H7 (cell line): ENCODE measurements around the gene GHITM. TPM values are rescaled to one million over a fixed set of nuclear protein-coding genes. Genes with fewer than 3 reads are reported as not detected.
A peak's percentile ranks its signal among the peaks of the same experiment; 100 is the strongest.
"Not testable (repeated sequence)": the region's sequence is repeated elsewhere in the genome, so short reads cannot be mapped to it uniquely, and the experiment has no call there.

Experiments used
- DNase-seq: peaks from one replicate; pipeline ENCODE4 v3.0.0; 2012
- H3K27me3 ChIP-seq: 2 replicates; pipeline ENCODE4 v1.6.0; 2011; ENCODE audit warnings: mild to moderate bottlenecking, low read length; ENCODE audit not compliant: control insufficient read depth, insufficient read depth
- H3K36me3 ChIP-seq: replicated peaks from 2 replicates; pipeline ENCODE4 v1.5.1; 2011; ENCODE audit warnings: low read length; ENCODE audit not compliant: control insufficient read depth, insufficient read depth
- H3K4me3 ChIP-seq: 2 replicates; pipeline ENCODE4 v1.5.1; 2011; ENCODE audit warnings: low read depth, mild to moderate bottlenecking, control low read depth, low read length, moderate library complexity; ENCODE audit not compliant: insufficient read depth
- total RNA-seq: library from RNA; depleted of rRNA; stranded (reverse); fragments of >200 nt; shearing (Covaris generic); gene quantifications from 2 replicates; pipeline ENCODE4 v1.2.3, GENCODE V29; 2014

Gene GHITM
- total RNA-seq, 1 experiment from 2014 or later = 165 TPM

DNA sequence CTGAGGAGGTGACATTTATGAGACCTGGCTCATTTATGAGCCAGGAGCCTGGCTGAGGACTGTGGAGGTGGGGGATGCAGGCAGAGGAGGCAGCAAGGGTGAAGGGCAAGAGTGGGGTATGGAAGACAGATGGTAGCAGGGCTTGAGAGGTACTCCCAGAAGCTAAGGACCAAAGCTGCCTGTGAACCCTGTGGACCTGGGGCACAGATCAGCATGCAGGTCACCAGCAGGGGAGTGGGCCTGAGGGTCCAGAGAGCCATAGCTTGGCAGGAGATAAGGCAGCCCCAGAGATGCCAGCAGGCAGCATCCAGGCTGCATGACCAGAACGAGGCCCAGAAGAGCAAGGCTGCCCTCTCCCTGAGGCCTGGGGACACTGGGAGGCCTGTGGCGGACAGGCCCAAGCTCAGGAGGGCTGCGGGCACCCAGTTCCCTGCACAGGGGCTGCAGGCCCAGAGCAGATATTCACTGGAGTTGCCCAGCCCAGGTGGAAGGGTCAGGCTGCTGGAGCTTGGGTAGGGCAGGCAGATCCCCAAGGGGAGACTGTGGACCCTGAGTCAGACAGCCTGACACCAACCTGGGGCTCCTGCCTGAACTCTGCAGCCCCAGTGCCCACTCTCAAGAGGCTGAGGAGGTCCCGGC lies 37.6 kb downstream of the GHITM start:
- no peak for DNase-seq
- no peaks in the 10 kb centered on the region for H3K27me3 ChIP-seq
- H3K36me3 ChIP-seq = no peaks in the 10 kb centered on the region
- no peak overlapping the region for H3K4me3 ChIP-seq

DNA sequence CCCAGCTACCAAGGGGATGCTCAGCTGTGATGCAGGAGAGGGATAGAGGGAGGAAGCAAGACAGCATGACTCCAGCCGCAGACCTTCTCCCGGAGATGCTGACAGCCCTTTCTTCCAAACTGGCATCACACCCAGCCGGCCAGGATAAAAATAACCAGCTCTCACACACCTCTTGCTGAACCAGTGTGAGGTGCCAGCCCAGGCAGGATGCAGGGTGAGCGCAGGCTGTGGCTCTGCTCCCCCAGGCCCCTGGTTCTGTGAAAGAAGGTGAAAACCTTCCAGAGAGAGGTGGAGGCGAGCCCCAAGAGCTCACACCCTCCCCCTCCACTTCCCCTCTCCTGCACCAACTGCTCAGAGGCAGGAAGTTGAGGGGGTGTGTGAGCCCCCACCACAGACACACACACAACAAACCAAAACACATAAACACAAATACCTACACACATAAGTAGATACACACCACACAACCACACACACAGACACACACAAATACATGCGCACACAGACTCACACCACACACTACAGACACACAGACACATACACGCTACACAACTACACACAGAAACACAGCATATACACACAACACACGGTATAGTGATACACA lies 38.3 kb downstream of the GHITM start:
- Histone ChIP-seq H3K27me3 (no peaks in the 10 kb centered on the region), H3K36me3 (no peaks in the 10 kb centered on the region)
- no peak for DNase-seq

DNA sequence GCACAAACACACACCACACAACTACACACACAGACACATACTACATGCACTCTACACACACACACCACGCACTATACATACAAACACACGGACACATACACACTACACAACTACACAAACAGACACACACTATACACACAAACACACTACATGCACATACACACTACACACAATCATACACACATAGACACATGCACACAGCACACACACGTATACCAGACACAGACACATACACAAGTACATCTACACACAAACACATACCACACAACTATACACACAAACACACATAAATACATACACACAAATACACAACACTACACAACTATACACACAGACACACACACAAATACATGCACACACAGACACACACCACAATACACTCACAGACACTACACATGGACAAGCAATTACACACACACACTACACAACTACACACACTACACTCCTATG lies 38.9 kb downstream of the GHITM start:
- DNase-seq = no peak
- H3K4me3 ChIP-seq = no peak overlapping the region
- H3K36me3 ChIP-seq = no peaks in the 10 kb centered on the region
- H3K27me3 ChIP-seq = no peaks in the 10 kb centered on the region

More for the DNA sequence above, 38.3 kb downstream of the GHITM start:
- no peak overlapping the region for H3K4me3 ChIP-seq

DNA sequence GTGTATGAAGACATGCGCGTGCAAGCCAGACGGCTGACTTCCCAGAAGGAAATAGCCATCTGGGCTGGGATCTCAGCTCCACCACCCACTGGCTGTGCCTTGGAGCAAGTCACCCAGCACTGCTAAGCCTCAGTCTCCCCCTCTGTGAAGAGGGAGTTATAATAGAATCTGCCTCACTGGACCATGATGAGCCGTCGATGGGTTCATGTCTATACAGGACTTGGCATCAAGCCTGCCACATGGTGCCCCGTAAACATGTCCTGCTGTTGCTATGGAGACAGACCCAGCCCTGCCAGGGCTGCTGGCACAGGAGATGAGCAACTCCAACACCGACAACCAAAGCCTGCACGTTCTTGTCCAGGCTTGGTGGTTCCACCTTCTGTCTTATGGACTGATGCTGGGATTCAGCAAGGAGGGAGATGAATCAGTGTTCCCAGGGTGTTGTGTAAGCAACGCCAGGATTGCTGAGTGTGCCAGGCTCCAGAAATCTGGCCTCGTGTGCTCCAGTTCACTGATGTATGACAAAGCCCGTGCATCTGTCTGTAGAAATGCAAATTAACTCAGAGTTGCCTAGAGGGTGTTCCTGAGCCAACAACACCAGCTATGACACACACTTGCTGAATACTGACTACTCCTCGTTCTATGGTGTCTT lies 39.9 kb downstream of the GHITM start:
- Histone ChIP-seq H3K27me3 (no peaks in the 10 kb centered on the region), H3K36me3 (no peaks in the 10 kb centered on the region), H3K4me3 (no peak overlapping the region)
- no peak for DNase-seq

DNA sequence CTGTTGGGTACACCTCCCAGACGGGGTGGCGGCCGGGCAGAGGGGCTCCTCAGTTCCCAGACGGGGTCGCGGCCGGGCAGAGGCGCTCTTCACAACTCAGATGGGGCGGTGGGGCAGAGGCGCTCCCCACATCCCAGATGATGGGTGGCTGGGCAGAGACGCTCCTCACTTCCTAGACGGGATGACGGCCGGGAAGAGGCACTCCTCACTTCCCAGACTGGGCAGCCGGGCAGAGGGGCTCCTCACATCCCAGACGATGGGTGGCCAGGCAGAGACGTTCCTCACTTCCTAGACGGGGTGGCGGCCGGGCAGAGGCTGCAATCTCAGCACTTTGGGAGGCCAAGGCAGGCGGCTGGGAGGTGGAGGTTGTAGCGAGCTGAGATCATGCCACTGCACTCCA lies 41.1 kb downstream of the GHITM start:
- H3K4me3 ChIP-seq, DNase-seq: not testable (repeated sequence)

DNA sequence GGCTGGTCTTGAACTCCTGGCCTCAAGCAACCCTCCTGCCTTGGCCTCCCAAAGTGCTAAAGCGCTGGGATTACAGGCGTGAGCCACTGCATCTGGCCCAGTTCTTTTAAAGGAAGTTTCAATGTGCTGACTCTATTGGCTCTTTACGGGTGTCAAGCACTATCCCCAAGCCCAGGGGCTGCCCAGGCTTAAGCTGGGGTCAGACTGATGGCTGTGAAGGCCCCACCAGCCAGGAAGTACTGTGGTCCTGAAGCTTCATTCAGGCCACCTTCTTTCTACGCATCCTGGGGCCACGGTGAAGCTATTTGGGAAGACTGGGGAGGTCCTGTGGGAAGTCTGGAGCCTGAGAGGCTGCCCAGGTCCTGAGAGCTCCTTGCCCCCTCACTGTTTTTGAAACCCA lies 42.3 kb downstream of the GHITM start:
- DNase-seq = no peak
- no peaks in the 10 kb centered on the region for H3K36me3 ChIP-seq
- H3K27me3 ChIP-seq = no peaks in the 10 kb centered on the region
- H3K4me3 ChIP-seq = no peak overlapping the region

More for the DNA sequence above, 41.1 kb downstream of the GHITM start:
- not testable (repeated sequence) for H3K36me3 ChIP-seq, H3K27me3 ChIP-seq

DNA sequence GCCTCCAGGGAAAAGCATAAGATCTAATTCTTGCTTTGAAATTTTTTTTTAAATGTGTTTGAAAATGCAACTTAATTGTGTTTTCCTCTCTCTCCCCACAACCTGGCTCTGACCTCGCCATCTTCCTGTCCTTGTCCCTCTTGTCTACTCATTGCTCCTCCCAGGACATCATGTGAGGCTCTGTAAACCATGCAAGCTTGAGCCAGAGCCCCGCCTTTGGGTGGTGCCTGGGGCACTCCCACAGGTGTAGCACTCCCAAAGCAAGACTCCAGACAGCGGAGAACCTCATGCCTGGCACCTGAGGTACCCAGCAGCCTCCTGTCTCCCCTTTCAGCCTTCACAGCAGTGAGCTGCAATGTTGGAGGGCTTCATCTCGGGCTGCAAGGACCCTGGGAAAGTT lies 45.2 kb downstream of the GHITM start:
- no peak for DNase-seq
- H3K36me3 ChIP-seq = no peaks in the 10 kb centered on the region
- H3K4me3 ChIP-seq = no peak overlapping the region
- H3K27me3 ChIP-seq = no peaks in the 10 kb centered on the region

DNA sequence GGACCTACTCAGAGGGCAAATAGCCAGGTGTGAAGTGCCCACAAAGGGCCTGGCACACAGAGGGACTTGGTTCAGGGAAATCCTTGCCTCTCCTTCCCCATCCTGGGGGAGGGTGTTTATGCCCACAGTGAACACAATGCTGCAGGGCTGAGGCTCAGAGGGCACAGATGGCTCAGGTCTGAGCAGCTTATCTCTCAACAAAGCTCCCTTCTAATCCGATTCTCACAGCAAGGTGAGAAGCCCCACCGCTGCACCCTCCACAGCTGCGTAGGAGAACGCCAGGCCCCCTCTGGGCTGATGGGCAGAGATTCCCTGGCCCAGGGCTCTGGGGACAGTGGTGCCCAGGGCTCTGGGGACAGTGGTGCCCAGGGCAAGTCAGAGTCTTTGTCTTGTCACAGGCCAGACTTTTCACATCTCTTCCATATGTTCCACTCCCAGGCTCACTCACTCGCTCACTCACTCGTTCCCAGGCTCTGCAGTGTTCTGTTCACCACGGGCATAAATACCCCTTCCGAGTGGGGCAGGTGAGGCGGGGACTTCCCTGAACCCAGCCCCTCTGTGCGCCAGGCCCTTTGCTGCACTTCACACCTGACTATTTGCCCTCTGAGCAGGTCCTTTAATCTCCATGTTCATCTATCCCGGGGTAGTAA lies 46.3 kb downstream of the GHITM start:
- Histone ChIP-seq H3K4me3 (no peak overlapping the region), H3K36me3 (no peaks in the 10 kb centered on the region), H3K27me3 (no peaks in the 10 kb centered on the region)
- no peak for DNase-seq

DNA sequence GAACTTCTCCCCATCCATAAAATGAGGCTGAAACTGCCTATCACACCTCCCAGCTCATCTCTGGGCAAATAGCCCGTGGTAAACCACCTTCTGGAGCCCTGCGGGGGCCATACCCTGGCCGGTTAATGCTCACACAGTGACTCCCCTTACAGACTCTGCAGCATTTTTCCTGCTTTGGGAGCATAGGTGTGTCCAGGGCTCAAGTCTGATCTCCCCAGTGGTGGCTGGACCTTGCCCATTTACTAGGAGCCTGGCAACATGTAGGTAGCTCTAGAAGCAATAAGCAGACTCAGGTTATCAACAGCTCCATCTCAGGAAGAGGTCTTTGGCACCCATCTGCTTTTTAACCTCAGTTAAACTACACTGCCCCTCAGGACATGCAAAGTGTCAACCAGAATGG lies 49.5 kb downstream of the GHITM start:
- Histone ChIP-seq H3K4me3 (no peak overlapping the region), H3K27me3 (peaks cover 10% of the 10 kb centered on the region), H3K36me3 (no peaks in the 10 kb centered on the region)
- DNase-seq = no peak

DNA sequence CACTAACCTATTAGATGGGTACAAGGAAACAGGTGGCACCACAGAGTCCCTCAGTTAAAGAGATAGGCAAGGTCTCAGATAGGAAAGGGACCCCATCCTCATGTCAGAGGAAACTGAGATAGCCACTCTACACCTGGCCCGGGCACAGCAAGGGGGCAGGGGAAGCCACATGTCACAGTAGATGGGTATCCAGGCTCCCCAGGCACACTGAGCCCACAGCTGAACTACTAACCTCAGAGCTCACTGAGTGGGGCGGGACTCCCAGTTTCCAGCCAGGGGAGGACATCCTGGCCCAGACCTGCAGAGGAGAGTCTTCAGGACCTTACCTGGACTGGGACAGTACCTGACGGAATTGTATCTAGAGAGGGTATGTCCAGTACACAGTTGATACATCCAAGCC lies 51.3 kb downstream of the GHITM start:
- Histone ChIP-seq H3K36me3 (no peaks in the 10 kb centered on the region), H3K27me3 (peaks cover 27% of the 10 kb centered on the region), H3K4me3 (no peak overlapping the region)
- no peak for DNase-seq

DNA sequence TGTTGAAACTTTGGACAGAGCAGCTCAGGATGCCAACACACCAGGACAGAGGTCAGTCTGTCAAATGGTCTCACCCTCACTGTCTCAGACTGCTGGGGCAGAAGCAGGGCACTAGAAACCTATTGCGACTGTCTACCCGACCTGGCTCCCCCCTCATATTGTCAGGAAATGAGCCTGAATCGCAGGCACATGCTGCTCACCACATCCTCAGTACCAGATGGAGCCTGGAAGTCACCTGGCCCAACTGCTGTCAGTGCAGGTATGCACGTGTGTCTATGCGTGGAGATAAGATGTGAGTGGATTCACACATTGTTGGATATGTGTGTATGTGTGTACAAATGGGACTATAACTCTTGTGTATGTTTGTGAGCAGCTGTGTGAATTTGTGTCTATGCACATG lies 51.8 kb downstream of the GHITM start:
- H3K27me3 ChIP-seq = peaks cover 32% of the 10 kb centered on the region

DNA sequence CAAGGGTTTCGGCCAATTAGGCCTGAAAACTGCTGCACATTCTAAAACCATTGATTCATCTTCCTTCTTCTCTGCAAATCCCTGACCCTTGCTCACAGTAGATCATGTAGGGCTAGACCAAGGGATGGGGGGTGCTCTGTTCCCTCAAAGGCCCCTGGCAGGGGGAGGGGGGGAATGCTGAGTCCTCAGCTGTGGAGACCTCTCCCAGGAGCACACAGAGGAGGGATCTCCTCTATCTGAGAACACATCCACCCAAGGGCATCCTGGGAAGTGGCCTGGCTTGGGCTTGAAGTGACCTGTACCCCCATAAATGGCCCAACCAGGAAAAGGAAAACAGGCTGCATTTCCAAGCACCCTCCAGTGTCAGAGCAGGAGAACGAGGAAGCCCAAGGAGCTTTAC lies 54.0 kb downstream of the GHITM start:
- Histone ChIP-seq H3K27me3 (peaks cover 45% of the 10 kb centered on the region), H3K36me3 (no peaks in the 10 kb centered on the region; the same call in 1 of the 2 replicates), H3K4me3 (no peak overlapping the region)
- DNase-seq = no peak

More for the DNA sequence above, 51.8 kb downstream of the GHITM start:
- DNase-seq = no peak
- Histone ChIP-seq H3K4me3 (no peak overlapping the region), H3K36me3 (no peaks in the 10 kb centered on the region)

DNA sequence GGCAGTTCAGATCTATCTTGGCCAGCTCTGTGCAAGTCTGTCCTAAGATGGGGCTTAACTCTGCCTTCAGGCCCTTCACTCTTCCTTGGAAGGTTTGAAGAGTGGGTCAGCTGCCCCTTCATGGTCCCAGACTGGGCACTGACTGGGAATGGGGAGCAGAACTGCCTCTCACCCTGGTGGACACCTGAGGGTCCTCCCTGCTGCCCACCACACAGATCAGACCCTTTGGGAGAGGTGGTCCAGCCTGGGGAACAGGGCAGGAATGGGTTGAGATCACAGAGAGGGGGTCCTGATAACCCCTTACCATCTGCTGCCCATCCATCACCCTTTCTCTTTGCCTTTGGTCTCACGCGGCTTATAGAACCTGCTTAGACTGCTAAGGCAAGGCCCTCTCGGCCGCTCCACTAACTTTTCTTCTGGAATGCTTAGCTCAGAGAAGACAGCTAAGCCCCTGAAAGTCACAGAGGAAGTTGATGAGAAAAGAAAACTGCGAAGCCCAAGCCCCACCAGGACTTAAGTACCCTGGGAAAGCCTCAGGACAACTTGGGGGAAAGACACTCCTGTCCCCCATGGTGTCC lies 54.6 kb downstream of the GHITM start:
- Histone ChIP-seq H3K27me3 (peaks cover 45% of the 10 kb centered on the region), H3K4me3 (peak overlapping the region; percentile 55), H3K36me3 (no peaks in the 10 kb centered on the region; the same call in 1 of the 2 replicates)
- no peak for DNase-seq

DNA sequence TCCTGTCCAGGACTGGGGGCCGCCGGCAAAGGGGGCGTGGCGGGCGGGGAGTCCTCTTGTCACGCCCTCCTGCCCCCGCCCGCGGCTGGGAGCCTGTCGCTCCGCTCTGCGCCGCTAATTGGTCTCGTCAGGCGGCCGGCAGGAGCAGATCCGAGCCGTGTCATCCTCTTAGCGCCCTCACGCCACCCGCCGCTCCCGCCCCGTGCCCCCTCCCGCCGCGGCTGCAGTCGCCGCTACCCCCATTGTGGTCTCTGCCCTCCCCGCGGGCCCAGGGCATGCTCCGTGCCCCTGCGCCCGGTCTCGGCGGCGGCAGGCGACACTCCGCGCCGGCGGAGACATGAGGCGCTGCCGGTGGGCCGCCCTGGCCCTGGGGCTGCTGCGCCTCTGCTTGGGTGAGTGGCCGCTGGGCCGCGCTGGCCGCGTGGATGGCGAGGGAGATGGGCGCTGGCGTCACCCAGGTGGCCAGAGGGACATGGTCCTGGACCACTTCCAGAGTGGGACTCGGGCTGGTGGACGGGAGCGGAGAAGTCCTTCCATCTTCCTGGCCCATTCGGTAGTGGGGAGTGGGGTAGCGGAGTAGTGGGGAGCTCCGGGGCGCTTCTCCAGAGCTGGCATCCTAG lies 55.2 kb downstream of the GHITM start, which contains the start of gene CDHR1:
TSS of gene CDHR1 (plus strand) at position 114 of the 620 bp plus-strand sequence. CDS start at position 338, 224 bp downstream.
- H3K4me3 ChIP-seq = peak within 1 kb of the TSS; percentile 55
- H3K27me3 ChIP-seq = peaks cover 45% of the 10 kb centered on the region
- DNase-seq = peak; percentile 94
- no peaks in the 10 kb centered on the region; the same call in 1 of the 2 replicates for H3K36me3 ChIP-seq
